WTC11 (cell line): ENCODE data around the gene HLA-F. TPM values are rescaled to one million over a fixed set of nuclear protein-coding genes. Genes with fewer than 3 reads are reported as not detected.

Source experiments
- ATAC-seq: fragments of 200-7000 bp; cut with Tn5 transposase; 2 replicates; pipeline ENCODE4 v1.10.0; 2021; ENCODE audit warnings: mild to moderate bottlenecking, moderate library complexity
- CTCF ChIA-PET: fragments of 300-600 bp; sonication (Branson Sonifier 250); formaldehyde crosslinking; loops from one replicate; lab custom pipeline; 2021; ENCODE audit warnings: antibody characterized with exemption; lab: Charles Lee
- POLR2A ChIA-PET: fragments of 350-600 bp; sonication (Branson Sonifier 250); formaldehyde crosslinking; loops from one replicate; lab custom pipeline; 2021; ENCODE audit warnings: antibody characterized with exemption; lab: Charles Lee
- DNase-seq: peaks from one replicate; pipeline ENCODE4 v3.0.0; 2021; ENCODE audit warnings: low spot score
- H3K27ac Mint-ChIP-seq: 2 replicates; pipeline ENCODE4 v1.8.0; 2021; ENCODE audit warnings: mixed read lengths
- H3K27me3 Mint-ChIP-seq: 2 replicates; pipeline ENCODE4 v1.8.0; 2021; ENCODE audit warnings: low read depth, mild to moderate bottlenecking, moderate library complexity, mixed read lengths
- H3K36me3 Mint-ChIP-seq: 2 replicates; pipeline ENCODE4 v1.8.0; 2021; ENCODE audit warnings: mixed read lengths
- H3K4me1 Mint-ChIP-seq: 2 replicates; pipeline ENCODE4 v1.8.0; 2022; ENCODE audit warnings: mixed read lengths
- H3K4me3 Mint-ChIP-seq: 2 replicates; pipeline ENCODE4 v1.8.0; 2021; ENCODE audit warnings: mild to moderate bottlenecking, moderate library complexity, mixed read lengths
- H3K9me3 Mint-ChIP-seq: 2 replicates; pipeline ENCODE4 v1.8.0; 2021; ENCODE audit warnings: mixed read lengths
- ATF3 ChIP-seq: sonication (generic); formaldehyde crosslinking; conservative IDR thresholded peaks from 2 replicates; pipeline ENCODE4 v1.8.1; 2022; ENCODE audit warnings: mild to moderate bottlenecking, missing genetic modification reagents
- CREM ChIP-seq: sonication (generic); formaldehyde crosslinking; IDR thresholded peaks from 2 replicates; pipeline ENCODE4 v1.8.1; 2022; ENCODE audit warnings: mild to moderate bottlenecking, missing genetic modification reagents, moderate library complexity
- CTCF ChIP-seq: fragments of 200-600 bp; IDR thresholded peaks from 2 replicates; pipeline ENCODE4 v1.8.0; 2022; ENCODE audit warnings: antibody characterized with exemption
- E2F4 ChIP-seq: sonication (generic); formaldehyde crosslinking; IDR thresholded peaks from 2 replicates; pipeline ENCODE4 v1.8.1; 2022; ENCODE audit warnings: low read depth, mild to moderate bottlenecking, moderate library complexity, missing genetic modification reagents, borderline replicate concordance
- FOXK1 ChIP-seq: sonication (generic); formaldehyde crosslinking; IDR thresholded peaks from 2 replicates; pipeline ENCODE4 v1.8.0; 2022; ENCODE audit warnings: mild to moderate bottlenecking, moderate library complexity, missing genetic modification reagents
- FOXP1 ChIP-seq: sonication (generic); formaldehyde crosslinking; IDR thresholded peaks from 2 replicates; pipeline ENCODE4 v1.8.0; 2022; ENCODE audit warnings: missing genetic modification reagents, mild to moderate bottlenecking, moderate library complexity, borderline replicate concordance
- GABPB1 ChIP-seq: sonication (generic); formaldehyde crosslinking; IDR thresholded peaks from 2 replicates; pipeline ENCODE4 v1.8.1; 2023; ENCODE audit warnings: mild to moderate bottlenecking, missing genetic modification reagents
- HMGXB4 ChIP-seq: sonication (generic); formaldehyde crosslinking; IDR thresholded peaks from 2 replicates; pipeline ENCODE4 v1.8.1; 2023; ENCODE audit warnings: mild to moderate bottlenecking, moderate library complexity, missing genetic modification reagents
- IRF1 ChIP-seq: sonication (generic); formaldehyde crosslinking; IDR thresholded peaks from 2 replicates; pipeline ENCODE4 v1.8.0; 2023; ENCODE audit warnings: missing genetic modification reagents
- IRF2 ChIP-seq: sonication (generic); formaldehyde crosslinking; IDR thresholded peaks from 2 replicates; pipeline ENCODE4 v1.8.0; 2022; ENCODE audit warnings: low read depth, missing genetic modification reagents, borderline replicate concordance
- MAX ChIP-seq: sonication (generic); formaldehyde crosslinking; IDR thresholded peaks from 2 replicates; pipeline ENCODE4 v1.8.0; 2022; ENCODE audit warnings: mild to moderate bottlenecking, missing genetic modification reagents
- MLX ChIP-seq: sonication (generic); formaldehyde crosslinking; IDR thresholded peaks from 2 replicates; pipeline ENCODE4 v1.8.1; 2023; ENCODE audit warnings: mild to moderate bottlenecking, missing genetic modification reagents, moderate library complexity
- PREB ChIP-seq: sonication (generic); formaldehyde crosslinking; IDR thresholded peaks from 2 replicates; pipeline ENCODE4 v1.8.1; 2022; ENCODE audit warnings: mild to moderate bottlenecking, missing genetic modification reagents, moderate library complexity, borderline replicate concordance
- SP1 ChIP-seq: sonication (generic); formaldehyde crosslinking; conservative IDR thresholded peaks from 2 replicates; pipeline ENCODE4 v1.8.1; 2022; ENCODE audit warnings: missing genetic modification reagents
- TCF7 ChIP-seq: sonication (generic); formaldehyde crosslinking; IDR thresholded peaks from 2 replicates; pipeline ENCODE4 v1.8.0; 2022; ENCODE audit warnings: mild to moderate bottlenecking, low read depth, missing genetic modification reagents, moderate library complexity
- ZMAT4 ChIP-seq: fragments of 250-450 bp; sonication (Bioruptor Pico); IDR thresholded peaks from 2 replicates; pipeline ENCODE4 v1.9.0; 2021; ENCODE audit warnings: mild to moderate bottlenecking
- ZNF121 ChIP-seq: sonication (generic); formaldehyde crosslinking; IDR thresholded peaks from 2 replicates; pipeline ENCODE4 v1.8.0; 2023; ENCODE audit warnings: missing genetic modification reagents
- ZNF138 ChIP-seq: sonication (generic); formaldehyde crosslinking; conservative IDR thresholded peaks from 2 replicates; pipeline ENCODE4 v1.8.1; 2022; ENCODE audit warnings: mild to moderate bottlenecking, moderate library complexity, missing genetic modification reagents
- ZNF263 ChIP-seq: sonication (generic); formaldehyde crosslinking; IDR thresholded peaks from 2 replicates; pipeline ENCODE4 v1.8.1; 2022; ENCODE audit warnings: low read depth, mild to moderate bottlenecking, moderate library complexity, missing genetic modification reagents
- ZNF425 ChIP-seq: fragments of 250-450 bp; sonication (Bioruptor Pico); conservative IDR thresholded peaks from 2 replicates; pipeline ENCODE4 v1.9.0; 2021; ENCODE audit warnings: mild to moderate bottlenecking
- total RNA-seq: library from RNA; stranded (reverse); gene quantifications from 3 replicates; pipeline ENCODE4 v1.2.3, GENCODE V29; 2021

Gene HLA-F
- total RNA-seq, 1 experiment from 2014 or later, result 7.5 TPM

GRCh38 chr6:29752451-29753308, 29.4 kb downstream of the HLA-F start:
- Mint-ChIP-seq H3K9me3 (peaks cover 5% of the 10 kb centered on the region; the same call in 1 of the 2 replicates), H3K27me3 (peaks cover 54% of the 10 kb centered on the region), H3K4me3 (peak overlapping the region; percentile 85), H3K27ac (peak overlapping the region; percentile 27; the same call in 1 of the 2 replicates), H3K4me1 (peaks cover 58% of the 10 kb centered on the region), H3K36me3 (no peaks in the 10 kb centered on the region)
- CTCF ChIA-PET, result interaction anchor here (0.7 to 2.9 kb wide), 10 partner anchors 11 to 103 kb away, joined by 3 to 16 read pairs (median 4); no protein-coding TSS in a partner anchor
- POLR2A ChIA-PET, result interaction anchor here (0.8 kb wide), 1 partner anchor 103 kb away, joined by 6 read pairs; no protein-coding TSS in a partner anchor
- peak; percentile 66 for ATAC-seq
- peak; percentile 92 for DNase-seq
- TF ChIP-seq TCF7 (CRISPR knock-in tag), result no peak
- TF ChIP-seq GABPB1, result peak; percentile 56; the same call in 1 of the 2 replicates
- no peak for TF ChIP-seq ZMAT4
- peak; percentile 76 for TF ChIP-seq CTCF
- no peak for TF ChIP-seq ZNF425 (CRISPR knock-in tag)
- 0 out of 2 replicates have a peak, but pooled peaks have one; percentile 42 for TF ChIP-seq FOXP1
- no peak for TF ChIP-seq ZNF263 (CRISPR knock-in tag)
- TF ChIP-seq MAX (CRISPR knock-in tag), result 0 out of 2 replicates have a peak, but pooled peaks have one; percentile 30
- TF ChIP-seq HMGXB4 (CRISPR knock-in tag), result 0 out of 2 replicates have a peak, but pooled peaks have one; percentile 12
- no peak for TF ChIP-seq ZNF121 (CRISPR knock-in tag)
- no peak for TF ChIP-seq PREB (CRISPR knock-in tag)
- no peak for TF ChIP-seq IRF2 (CRISPR knock-in tag)
- TF ChIP-seq CREM (CRISPR knock-in tag), result no peak
- TF ChIP-seq SP1, result no peak; the same call in 1 of the 2 replicates
- no peak for TF ChIP-seq ZNF138
- TF ChIP-seq E2F4 (CRISPR knock-in tag), result no peak
- TF ChIP-seq IRF1, result no peak
- no peak for TF ChIP-seq MLX
- peak; percentile 57; the same call in 1 of the 2 replicates for TF ChIP-seq FOXK1
- TF ChIP-seq ATF3 (CRISPR knock-in tag), result no peak
